Breast epithelium (tissue), 3 donors: ENCODE data around the gene RUVBL1.

Experiments used
- POLR2A ChIP-seq: fragments of 450-650 bp; IDR thresholded peaks from one replicate; pipeline ENCODE4 v1.6.1; 2016; ENCODE audit warnings: antibody characterized with exemption, mild to moderate bottlenecking, moderate library complexity
- POLR2AphosphoS5 ChIP-seq, 3 donors: sonication (generic); formaldehyde crosslinking; IDR thresholded peaks; one replicate each; pipeline ENCODE4 v1.6.1; 2017; ENCODE audit warnings: antibody characterized with exemption in 3 of 3
- TF ChIP-seq, protein P1 (sequence below), 3 donors: fragments of 450-650 bp; IDR thresholded peaks; one replicate each; pipeline ENCODE4 v1.5.1; 2016 to 2017; ENCODE audit warnings: antibody characterized with exemption in 3 of 3, mild to moderate bottlenecking in 3 of 3, moderate library complexity in 3 of 3

DNA sequence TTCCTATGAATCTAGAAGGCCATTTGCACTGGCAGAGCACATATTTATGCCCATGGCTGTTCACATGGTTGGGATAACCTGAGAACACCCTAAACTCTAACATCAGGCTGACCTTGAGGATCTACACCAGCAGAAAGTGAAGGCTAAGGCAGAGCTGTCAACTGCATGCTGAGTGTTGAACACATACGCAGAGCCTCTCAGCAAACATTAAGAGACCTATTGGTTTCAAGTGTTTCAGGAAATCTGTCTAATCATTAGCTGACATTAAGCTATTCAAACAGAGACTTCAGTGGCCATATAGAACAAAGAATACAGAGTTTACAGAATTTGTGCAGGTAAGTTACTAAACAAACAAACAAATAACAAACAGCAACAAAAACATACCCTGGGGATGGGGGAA lies 87.5 kb downstream of the RUVBL1 start:
- no peak for TF ChIP-seq POLR2AphosphoS5 (IDR thresholded peaks at IDR 0.05)
- TF ChIP-seq, protein P1, sequence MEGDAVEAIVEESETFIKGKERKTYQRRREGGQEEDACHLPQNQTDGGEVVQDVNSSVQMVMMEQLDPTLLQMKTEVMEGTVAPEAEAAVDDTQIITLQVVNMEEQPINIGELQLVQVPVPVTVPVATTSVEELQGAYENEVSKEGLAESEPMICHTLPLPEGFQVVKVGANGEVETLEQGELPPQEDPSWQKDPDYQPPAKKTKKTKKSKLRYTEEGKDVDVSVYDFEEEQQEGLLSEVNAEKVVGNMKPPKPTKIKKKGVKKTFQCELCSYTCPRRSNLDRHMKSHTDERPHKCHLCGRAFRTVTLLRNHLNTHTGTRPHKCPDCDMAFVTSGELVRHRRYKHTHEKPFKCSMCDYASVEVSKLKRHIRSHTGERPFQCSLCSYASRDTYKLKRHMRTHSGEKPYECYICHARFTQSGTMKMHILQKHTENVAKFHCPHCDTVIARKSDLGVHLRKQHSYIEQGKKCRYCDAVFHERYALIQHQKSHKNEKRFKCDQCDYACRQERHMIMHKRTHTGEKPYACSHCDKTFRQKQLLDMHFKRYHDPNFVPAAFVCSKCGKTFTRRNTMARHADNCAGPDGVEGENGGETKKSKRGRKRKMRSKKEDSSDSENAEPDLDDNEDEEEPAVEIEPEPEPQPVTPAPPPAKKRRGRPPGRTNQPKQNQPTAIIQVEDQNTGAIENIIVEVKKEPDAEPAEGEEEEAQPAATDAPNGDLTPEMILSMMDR (IDR thresholded peaks at IDR 0.05): no peak
- no peak for TF ChIP-seq POLR2A
